ENCODE results near the gene PAXIP1. TPM values are rescaled to one million over a fixed set of nuclear protein-coding genes. Genes with fewer than 3 reads are reported as not detected.
"Not testable (repeated sequence)": the region's sequence is repeated elsewhere in the genome, so short reads cannot be mapped to it uniquely, and the experiment has no call there.

The PAXIP1 gene
- 10 to 100 TPM; 10.9 to 14.0 TPM for total RNA-seq
- long read RNA-seq, partial matches to known transcripts, result 6 of 7 reads
- long read RNA-seq, other reads (novel, unspliced or antisense), result 0 of 7 reads

GRCh38 chr7:155003092-155003375 is at the start of gene PAXIP1:
Gene PAXIP1 (minus strand): TSS chr7:155003124. CDS start chr7:155002929, 195 bp downstream.
- peak; percentile 61 for ATAC-seq
- no peak for DNase-seq
- intact Hi-C loops (cut with DNase I, micrococcal nuclease), result no loop called here

- DNase-seq, result no peak
- no peak for ATAC-seq
- intact Hi-C loops (cut with DNase I, micrococcal nuclease), result no loop called here
Measured at GRCh38 chr7:155051355-155051754, 48.4 kb upstream of the PAXIP1 start.

DNA sequence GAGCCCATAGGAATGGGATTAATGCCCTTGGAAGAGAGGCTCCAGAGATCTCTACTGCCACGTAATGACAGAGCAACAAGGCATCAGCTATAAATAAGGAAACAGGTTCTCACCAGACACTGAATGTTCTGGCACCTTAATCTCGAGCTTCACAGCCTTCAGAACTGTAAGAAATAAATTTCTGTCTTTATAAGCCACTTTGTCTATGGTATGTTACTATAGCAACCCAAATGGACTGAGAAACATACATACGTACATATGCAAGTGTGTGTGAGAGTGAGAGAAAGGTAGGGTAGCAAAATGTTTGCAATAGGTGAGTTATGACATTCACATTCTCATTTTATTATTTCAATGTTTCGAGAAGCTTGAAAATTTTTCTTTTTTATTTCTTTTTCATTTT is 45.1 kb upstream of the PAXIP1 start:
- intact Hi-C loops (cut with DNase I, micrococcal nuclease), result no loop called here
- ATAC-seq (no peak), DNase-seq (no peak)

DNA sequence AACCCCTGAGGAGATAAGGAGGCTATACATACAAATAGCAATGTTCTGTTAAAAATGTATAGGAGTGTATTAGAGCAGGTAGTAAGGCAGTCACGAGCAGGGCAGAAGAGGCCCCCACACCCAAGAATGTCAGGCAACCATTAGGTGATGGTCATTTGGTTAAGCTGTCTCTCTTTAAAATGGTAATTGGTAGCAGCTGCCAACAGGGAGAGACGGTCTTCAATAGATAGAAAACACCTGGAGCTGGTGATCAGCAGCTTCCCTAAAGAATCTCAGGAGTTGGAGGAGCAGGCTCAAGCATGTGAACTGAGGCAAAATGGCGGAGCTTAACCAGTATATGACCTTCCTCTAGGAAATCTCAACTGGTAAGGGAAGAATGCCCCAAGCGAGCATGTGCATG is 40.8 kb upstream of the PAXIP1 start:
- no peak for ATAC-seq
- intact Hi-C loops (cut with DNase I, micrococcal nuclease), result no loop called here
- DNase-seq, result no peak

DNA sequence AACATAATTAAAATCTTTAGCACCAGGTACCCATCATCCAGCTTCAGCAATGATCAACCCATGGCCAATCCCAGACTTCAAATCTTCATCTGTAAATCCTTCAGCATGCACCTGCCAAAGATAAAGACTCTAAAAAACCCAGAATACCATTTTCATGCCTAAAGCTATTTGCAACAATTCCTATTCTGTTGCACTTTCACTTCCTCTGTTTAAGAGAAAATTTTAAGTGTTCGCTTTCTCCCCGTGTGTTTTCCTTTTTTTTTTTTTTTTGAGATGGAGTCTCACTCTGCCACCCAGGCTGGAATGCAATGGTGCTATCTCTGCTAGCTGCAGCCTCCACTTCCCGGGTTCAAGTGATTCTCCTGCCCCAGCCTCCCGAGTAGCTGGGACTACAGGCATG is 35.4 kb upstream of the PAXIP1 start:
- DNase-seq (no peak), ATAC-seq (no peak)
- intact Hi-C loops (cut with DNase I, micrococcal nuclease), result no loop called here

DNA sequence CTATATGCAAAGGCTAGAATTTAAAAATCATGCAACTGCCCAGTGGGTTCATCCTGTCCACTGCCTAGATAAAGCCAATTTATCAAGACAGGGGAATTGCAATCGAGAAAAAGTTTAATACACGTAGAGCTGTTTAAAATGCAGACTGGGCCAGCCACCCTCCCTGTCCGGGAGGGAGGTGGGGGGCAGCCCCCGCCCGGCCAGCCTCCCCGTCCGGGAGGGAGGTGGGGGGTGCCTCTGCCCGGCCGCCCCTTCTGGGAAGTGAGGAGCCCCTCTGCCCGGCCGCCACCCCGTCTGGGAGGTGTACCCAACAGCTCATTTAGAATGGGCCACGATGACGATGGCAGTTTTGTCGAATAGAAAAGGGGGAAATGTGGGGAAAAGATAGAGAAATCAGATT is 31.6 kb upstream of the PAXIP1 start:
- intact Hi-C loops (cut with DNase I, micrococcal nuclease); DNase-seq; ATAC-seq: not testable (repeated sequence)

DNA sequence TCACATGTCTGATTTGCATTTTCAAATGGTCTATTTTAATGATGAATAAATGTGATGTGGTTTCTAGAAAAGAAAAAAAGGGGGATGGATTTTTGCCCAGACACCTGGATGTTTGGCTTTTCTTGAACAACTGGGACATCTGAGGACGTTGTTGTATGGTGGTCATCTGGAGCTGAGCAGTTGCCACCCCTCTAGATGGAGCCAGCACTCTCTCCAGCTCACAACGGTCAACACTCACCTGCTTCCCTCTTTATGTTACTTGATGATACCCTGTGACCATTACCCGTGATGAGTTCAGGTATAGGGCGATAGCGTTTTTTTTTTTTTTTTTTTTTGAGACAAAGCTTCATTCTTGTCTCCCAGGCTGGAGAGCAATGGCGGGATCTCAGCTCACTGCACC is 30.1 kb upstream of the PAXIP1 start:
- intact Hi-C loops (cut with DNase I, micrococcal nuclease), result no loop called here
- no peak for DNase-seq
- no peak for ATAC-seq

DNA sequence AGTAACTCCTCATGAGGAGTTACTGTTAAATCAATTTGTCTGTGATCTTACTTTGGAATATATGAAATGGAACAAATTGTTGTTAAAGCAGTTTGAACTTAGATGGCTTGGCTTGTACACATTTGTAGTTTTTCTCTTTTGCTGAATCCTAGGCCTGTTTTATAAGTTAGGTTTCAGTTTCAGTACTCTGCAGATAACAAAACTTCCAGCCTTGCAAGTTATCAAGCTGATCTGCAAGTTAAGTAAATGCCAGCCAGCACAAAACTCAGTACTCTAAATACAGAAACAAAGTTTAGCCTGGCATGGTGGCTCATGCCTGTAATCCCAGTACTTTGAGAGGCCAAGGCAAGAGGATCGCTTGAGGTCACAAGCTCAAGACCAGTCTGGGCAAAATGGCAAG is 25.0 kb upstream of the PAXIP1 start:
- intact Hi-C loops (cut with DNase I, micrococcal nuclease), result no loop called here
- no peak for DNase-seq
- no peak for ATAC-seq

DNA sequence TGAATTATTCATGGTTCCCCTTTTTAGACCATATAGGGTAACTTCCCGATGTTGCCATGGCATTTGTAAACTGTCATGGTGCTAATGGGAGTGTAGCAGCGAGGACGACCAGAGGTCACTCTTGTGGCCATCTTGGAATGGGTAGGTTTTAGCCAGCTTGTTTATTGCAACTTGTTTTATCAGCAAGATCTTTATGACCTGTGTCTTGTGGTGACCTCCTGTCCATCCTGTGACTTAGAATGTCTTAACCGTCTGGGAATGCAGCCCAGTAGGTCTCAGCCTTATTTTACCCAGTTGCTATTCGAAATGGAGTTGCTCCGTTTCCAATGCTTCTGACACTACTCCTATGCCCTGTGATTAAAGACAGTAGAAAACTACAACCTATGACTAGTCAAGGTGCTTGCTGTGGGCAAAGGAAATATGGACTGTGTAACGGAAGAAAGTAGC is 18.8 kb upstream of the PAXIP1 start:
- intact Hi-C loops (cut with DNase I, micrococcal nuclease), result no loop called here
- ATAC-seq, result no peak
- DNase-seq, result no peak

DNA sequence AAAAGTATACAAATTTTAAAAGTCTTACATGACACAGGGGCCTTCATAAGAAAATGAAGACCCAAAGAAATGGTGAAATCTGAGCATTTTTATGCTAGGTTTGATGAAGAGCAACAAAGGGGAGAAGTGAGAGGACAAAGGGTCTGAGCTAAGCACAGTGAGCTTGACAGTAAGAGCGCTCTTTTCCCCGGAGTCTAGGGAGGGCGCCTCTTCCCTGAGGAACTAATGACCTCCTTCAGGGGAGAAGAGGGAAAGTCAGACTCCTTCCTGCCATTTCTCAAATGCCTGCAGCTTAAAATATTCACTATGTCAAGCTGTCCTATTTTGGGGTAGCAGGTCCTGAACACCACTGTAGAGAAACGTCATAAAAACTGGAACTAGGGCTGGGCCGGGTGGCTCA is 18.1 kb upstream of the PAXIP1 start:
- ATAC-seq (no peak), DNase-seq (no peak)
- intact Hi-C loops (cut with DNase I, micrococcal nuclease), result no loop called here

GRCh38 chr7:155017834-155018233 is 14.9 kb upstream of the PAXIP1 start:
- no peak for DNase-seq
- ATAC-seq, result no peak

GRCh38 chr7:155011086-155011485 is 8.2 kb upstream of the PAXIP1 start:
- DNase-seq, result no peak
- no peak for ATAC-seq
- intact Hi-C loops (cut with DNase I, micrococcal nuclease), result no loop called here

More at GRCh38 chr7:155017834-155018233, 14.9 kb upstream of the PAXIP1 start:
- intact Hi-C loops (cut with DNase I, micrococcal nuclease), result no loop called here

DNA sequence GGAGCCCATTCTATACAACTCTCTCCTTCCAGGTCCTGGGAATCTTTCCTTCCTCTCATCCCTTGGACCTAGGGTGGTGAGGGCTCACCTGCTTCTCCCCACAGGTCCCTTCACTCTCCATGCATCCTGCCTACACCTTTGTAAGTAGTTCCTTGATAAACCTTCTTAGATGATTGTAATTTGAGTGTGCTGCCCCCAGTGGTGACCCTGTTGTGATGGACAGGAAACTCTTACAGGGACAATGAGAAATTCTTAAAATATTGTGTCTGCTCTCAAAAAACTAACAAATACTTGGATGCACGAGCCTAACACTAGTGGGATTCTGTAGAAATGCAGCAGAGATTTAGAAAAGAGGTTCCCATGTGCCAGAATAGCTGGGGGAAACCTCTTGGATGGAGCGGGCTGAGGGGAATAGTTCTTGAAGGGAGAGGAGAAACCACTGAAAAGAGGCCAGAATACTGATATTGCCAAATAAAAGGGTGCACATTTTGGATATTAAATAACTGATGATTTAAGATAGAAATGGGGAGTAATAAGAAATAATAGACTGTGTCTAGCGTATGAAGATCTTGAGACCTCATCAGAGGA is 6.7 kb upstream of the PAXIP1 start:
- intact Hi-C loops (cut with DNase I, micrococcal nuclease), result no loop called here
- ATAC-seq (peak; percentile 34), DNase-seq (peak in 1 of 2 donors; percentile 20)

DNA sequence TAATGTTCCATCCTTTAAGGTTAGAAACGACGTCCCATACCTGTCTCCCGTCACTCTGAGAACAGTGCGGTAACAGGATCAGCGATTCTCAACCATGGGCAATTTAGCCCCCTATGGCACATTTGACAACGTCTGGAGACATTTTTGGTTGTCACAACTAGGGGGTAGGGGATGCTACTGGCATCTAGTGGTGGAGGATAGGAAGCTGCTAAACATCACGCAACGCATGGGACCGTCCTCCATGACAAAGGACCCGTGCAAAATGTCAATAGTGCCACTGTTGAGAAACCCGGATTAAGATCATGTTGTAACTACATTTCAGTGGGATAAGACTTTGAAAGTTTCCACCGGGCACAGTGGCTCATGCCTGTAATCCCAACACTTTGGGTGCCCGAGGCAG is 5.0 kb upstream of the PAXIP1 start:
- no peak for DNase-seq
- intact Hi-C loops (cut with DNase I, micrococcal nuclease), result no loop called here
- no peak for ATAC-seq

GRCh38 chr7:155003376-155004214 is 671 bp upstream of the PAXIP1 start:
- ATAC-seq (peak; percentile 94), DNase-seq (peak; percentile 59 to 81)
- intact Hi-C loops (cut with DNase I, micrococcal nuclease), result no loop called here

GRCh38 chr7:155002411-155003091 is 373 bp downstream of the PAXIP1 start:
- ATAC-seq (peak; percentile 30), DNase-seq (peak; percentile 36 to 49)
- intact Hi-C loops (cut with DNase I, micrococcal nuclease), result no loop called here

GRCh38 chr7:155001756-155002410 is 1.0 kb downstream of the PAXIP1 start:
- intact Hi-C loops (cut with DNase I, micrococcal nuclease), result no loop called here
- DNase-seq, result no peak
- ATAC-seq, result no peak

DNA sequence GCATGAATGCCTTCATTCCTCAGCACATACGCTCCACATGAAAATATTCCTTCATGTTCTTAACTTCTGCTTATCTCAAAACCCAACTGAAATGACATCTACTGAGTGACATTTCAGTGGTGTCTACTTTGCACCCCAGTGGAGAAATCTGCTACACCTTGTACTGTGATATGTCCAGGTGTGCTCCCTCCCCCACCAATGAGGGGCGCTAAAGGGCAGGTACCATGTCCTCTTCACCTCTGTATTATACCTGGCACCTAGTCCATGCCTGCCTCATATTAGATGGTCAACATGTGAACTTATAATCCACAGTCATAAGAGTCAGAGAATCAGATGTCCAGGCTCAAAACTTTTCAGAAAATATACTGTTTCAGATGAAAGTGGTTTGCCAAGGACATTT is 2.1 kb downstream of the PAXIP1 start:
- intact Hi-C loops (cut with DNase I, micrococcal nuclease), result no loop called here
- no peak for ATAC-seq
- DNase-seq, result peak in 1 of 2 donors; percentile 40

DNA sequence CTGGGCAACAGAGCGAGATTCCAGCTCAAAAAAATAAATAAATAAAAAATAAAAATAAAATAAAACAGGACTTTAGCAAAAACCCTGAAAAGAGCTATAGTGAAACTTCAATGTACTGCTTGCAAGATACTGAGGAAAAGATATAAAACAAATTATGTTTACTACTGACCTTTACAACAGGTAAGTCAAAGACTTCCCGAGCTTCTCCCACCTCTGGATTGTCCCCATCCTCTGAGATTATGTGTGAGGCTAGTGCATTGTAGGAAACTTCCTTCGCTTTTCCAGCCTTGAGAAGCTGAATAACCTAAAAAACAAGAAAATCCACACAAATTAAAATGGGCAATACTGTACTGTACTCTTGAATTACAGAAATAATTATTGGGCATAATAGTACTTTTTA is 4.4 kb downstream of the PAXIP1 start:
- no peak for ATAC-seq
- intact Hi-C loops (cut with DNase I, micrococcal nuclease), result no loop called here
- no peak for DNase-seq

All from left colon (tissue), 2 donors.